ENCODE data around the gene ZFP36L2. TPM values are rescaled to one million over a fixed set of nuclear protein-coding genes. Genes with fewer than 3 reads are reported as not detected.
A peak's percentile ranks its signal among the peaks of the same experiment; 100 is the strongest.

ZFP36L2 gene
- 100 to 1,000 TPM in 1 of 4 donors, 10 to 100 TPM in 3; 93.9 to 141 (median 95.4) TPM for total RNA-seq

- ATAC-seq (ENCODE audit: low FRiP score) (peak; percentile 85), DNase-seq (ENCODE audit: low spot score) (peak; percentile 81)
- TF ChIP-seq, protein P1, sequence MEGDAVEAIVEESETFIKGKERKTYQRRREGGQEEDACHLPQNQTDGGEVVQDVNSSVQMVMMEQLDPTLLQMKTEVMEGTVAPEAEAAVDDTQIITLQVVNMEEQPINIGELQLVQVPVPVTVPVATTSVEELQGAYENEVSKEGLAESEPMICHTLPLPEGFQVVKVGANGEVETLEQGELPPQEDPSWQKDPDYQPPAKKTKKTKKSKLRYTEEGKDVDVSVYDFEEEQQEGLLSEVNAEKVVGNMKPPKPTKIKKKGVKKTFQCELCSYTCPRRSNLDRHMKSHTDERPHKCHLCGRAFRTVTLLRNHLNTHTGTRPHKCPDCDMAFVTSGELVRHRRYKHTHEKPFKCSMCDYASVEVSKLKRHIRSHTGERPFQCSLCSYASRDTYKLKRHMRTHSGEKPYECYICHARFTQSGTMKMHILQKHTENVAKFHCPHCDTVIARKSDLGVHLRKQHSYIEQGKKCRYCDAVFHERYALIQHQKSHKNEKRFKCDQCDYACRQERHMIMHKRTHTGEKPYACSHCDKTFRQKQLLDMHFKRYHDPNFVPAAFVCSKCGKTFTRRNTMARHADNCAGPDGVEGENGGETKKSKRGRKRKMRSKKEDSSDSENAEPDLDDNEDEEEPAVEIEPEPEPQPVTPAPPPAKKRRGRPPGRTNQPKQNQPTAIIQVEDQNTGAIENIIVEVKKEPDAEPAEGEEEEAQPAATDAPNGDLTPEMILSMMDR (IDR thresholded peaks at IDR 0.05): no peak
Observed at GRCh38 chr2:43226558-43226954, at the start of gene ZFP36L2. TSS of gene ZFP36L2 (minus strand) at chr2:43226606. CDS start at chr2:43226315, 291 bp downstream.

GRCh38 chr2:43274721-43275120, 48.3 kb upstream of the ZFP36L2 start:
- ATAC-seq (ENCODE audit: low FRiP score) (no peak), DNase-seq (ENCODE audit: low spot score) (no peak)
- TF ChIP-seq, protein P1 (IDR thresholded peaks at IDR 0.05): no peak

DNA sequence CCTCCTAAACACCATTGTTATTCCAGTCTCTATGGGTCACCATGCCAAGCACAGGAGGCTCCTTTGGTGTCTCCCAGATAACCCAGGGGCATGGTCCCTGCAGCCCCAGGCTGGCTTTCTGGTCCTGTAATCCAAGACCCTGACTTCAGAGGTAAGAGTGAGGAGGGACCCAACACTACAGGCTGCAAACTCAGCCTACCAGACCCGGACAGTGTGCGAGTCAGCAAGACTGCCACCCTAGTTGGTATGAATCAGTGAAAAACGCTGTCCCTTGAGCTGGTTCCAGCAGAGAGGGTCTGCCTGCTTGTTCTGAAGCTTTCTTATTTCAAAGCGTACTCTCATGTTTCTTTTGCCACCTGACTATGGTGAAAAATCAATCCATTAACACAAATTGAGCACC, 47.6 kb upstream of the ZFP36L2 start:
- ATAC-seq (ENCODE audit: low FRiP score): no peak
- TF ChIP-seq, protein P1 (IDR thresholded peaks at IDR 0.05): no peak

GRCh38 chr2:43273529-43273928, 47.1 kb upstream of the ZFP36L2 start:
- DNase-seq (ENCODE audit: low spot score) (no peak), ATAC-seq (ENCODE audit: low FRiP score) (no peak)

More for the DNA sequence above, 47.6 kb upstream of the ZFP36L2 start:
- DNase-seq (ENCODE audit: low spot score): no peak

DNA sequence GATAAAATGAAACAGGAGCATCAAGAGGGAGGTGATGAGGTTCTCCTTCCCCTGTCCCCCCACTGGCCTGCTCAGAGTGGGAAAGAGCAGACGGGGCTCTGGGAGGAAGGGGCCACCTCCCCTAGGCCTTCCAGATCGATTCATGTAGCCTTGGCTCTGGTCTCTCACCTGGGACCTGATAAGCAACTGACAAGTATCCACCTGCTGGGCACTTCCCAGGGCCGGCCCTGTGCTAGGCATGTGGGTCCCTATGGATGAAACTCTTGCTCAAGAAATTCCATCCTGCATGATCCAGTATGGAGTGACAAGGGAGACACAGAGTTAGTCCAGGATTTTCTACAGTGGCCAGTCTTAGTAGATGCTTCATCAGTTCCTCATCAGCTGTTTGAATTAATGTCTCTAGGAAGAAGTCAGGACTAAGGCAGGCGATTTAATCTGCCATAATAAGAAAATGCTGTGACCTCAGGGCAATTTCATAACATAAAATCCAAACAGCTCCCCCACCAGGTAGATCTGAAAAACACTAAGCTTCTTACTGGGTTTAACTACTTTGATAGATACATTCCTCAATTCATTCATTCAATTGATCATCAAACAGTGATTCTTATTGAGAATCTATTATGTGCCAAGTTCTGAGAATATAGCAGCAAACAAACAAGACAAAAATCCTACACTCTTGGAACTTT, 44.7 kb upstream of the ZFP36L2 start:
- TF ChIP-seq, protein P1 (IDR thresholded peaks at IDR 0.05): no peak
- DNase-seq (ENCODE audit: low spot score): no peak
- ATAC-seq (ENCODE audit: low FRiP score): no peak

More at GRCh38 chr2:43273529-43273928, 47.1 kb upstream of the ZFP36L2 start:
- TF ChIP-seq, protein P1 (IDR thresholded peaks at IDR 0.05): no peak

- TF ChIP-seq, protein P1 (IDR thresholded peaks at IDR 0.05): no peak
- no peak for ATAC-seq (ENCODE audit: low FRiP score)
- DNase-seq (ENCODE audit: low spot score): no peak
Observed at GRCh38 chr2:43270461-43270860, 44.1 kb upstream of the ZFP36L2 start.

DNA sequence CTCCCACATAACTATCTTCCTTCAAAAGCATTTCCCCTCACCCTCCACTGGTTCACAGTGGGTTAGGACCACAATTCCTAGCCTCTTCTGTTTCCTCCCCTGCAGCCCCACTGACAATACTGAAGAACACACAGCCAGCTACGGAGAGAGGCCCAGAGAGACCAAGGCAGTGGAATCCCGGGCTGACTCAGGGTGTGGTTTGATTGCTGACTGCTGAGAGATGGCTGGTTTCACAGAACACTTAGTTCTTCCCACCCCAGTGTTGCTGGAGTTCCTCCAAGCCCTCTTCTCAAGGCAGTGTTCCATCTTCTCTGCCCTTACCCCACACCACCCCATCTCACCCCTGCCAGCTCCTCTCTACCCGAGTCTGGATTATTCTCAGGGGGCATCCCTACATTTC, 43.3 kb upstream of the ZFP36L2 start:
- TF ChIP-seq, protein P1 (IDR thresholded peaks at IDR 0.05): no peak
- ATAC-seq (ENCODE audit: low FRiP score) (peak; percentile 57), DNase-seq (ENCODE audit: low spot score) (peak; percentile 50)

Measured in omental fat pad (tissue), 4 donors.